Smooth muscle cell (in vitro differentiated cells): ENCODE measurements around the gene NMT1. TPM values are rescaled to one million over a fixed set of nuclear protein-coding genes. Genes with fewer than 3 reads are reported as not detected.

Source experiments
- DNase-seq: peaks from one replicate; lab custom pipeline; 2025; ENCODE audit not compliant: unreplicated experiment; lab: John Stamatoyannopoulos, UW
- H2AFZ ChIP-seq: fragments of 200-600 bp; sonication (generic); 2 replicates; pipeline ENCODE4 v1.6.0; 2016; ENCODE audit warnings: antibody characterized with exemption, low read depth, mild to moderate bottlenecking
- H3F3A ChIP-seq: fragments of 200-600 bp; sonication (generic); 2 replicates; pipeline ENCODE4 v1.6.0; 2017; ENCODE audit warnings: antibody characterized with exemption, low read depth
- H3K27ac ChIP-seq: fragments of 200-600 bp; sonication (generic); 2 replicates; pipeline ENCODE4 v1.5.1; 2016; ENCODE audit warnings: low read depth, mild to moderate bottlenecking
- H3K27me3 ChIP-seq: fragments of 200-600 bp; sonication (generic); 2 replicates; pipeline ENCODE4 v1.6.1; 2016; ENCODE audit warnings: low read depth, mild to moderate bottlenecking
- H3K36me3 ChIP-seq: fragments of 200-600 bp; sonication (generic); 2 replicates; pipeline ENCODE4 v1.5.1; 2016; ENCODE audit warnings: low read depth
- H3K4me1 ChIP-seq: fragments of 200-600 bp; sonication (generic); 2 replicates; pipeline ENCODE4 v1.5.1; 2016; ENCODE audit warnings: low read depth
- H3K4me2 ChIP-seq: fragments of 200-600 bp; sonication (generic); 2 replicates; pipeline ENCODE4 v1.6.0; 2016; ENCODE audit warnings: mild to moderate bottlenecking
- H3K4me3 ChIP-seq: fragments of 200-600 bp; sonication (generic); 2 replicates; pipeline ENCODE4 v1.5.1; 2016; ENCODE audit warnings: mild to moderate bottlenecking
- H3K79me2 ChIP-seq: fragments of 200-600 bp; sonication (generic); 2 replicates; pipeline ENCODE4 v1.6.0; 2016; ENCODE audit warnings: low read depth, mild to moderate bottlenecking
- H3K9ac ChIP-seq: fragments of 200-600 bp; sonication (generic); 2 replicates; pipeline ENCODE4 v1.6.0; 2016; ENCODE audit warnings: low read depth
- H3K9me3 ChIP-seq: fragments of 200-600 bp; sonication (generic); replicated peaks from 2 replicates; pipeline ENCODE4 v1.5.1; 2016; ENCODE audit warnings: low read depth
- H4K20me1 ChIP-seq: fragments of 200-600 bp; sonication (generic); 2 replicates; pipeline ENCODE4 v1.6.0; 2016; ENCODE audit warnings: low read depth
- WGBS: methylation state at CpG from one replicate; pipeline ENCODE4 v1.1.7; 2016; ENCODE audit warnings: low lambda C conversion rate; 5-methylcytosine and 5-hydroxymethylcytosine counted together
- polyA plus RNA-seq: library from polyadenylated mRNA; unstranded; fragments of >200 nt; fragmentation: Nextera tagmentation; extraction: Ambion mirVana; gene quantifications from 2 replicates; pipeline ENCODE4 v1.2.1, GENCODE V29; 2016
- total RNA-seq: library from RNA; depleted of rRNA; stranded (reverse); fragments of >200 nt; gene quantifications from 2 replicates; pipeline ENCODE4 v1.2.3, GENCODE V29; 2014
- TF ChIP-seq, protein P1 (sequence below): fragments of 200-600 bp; sonication (generic); IDR thresholded peaks from 2 replicates; pipeline ENCODE4 v1.5.1; 2017; ENCODE audit warnings: borderline replicate concordance, mild to moderate bottlenecking, antibody characterized with exemption; ENCODE audit not compliant: insufficient read depth, poor library complexity, severe bottlenecking

NMT1 gene
- total and polyA plus RNA-seq, 2 experiments from 2014 or later, result 87.6 to 105 TPM

DNA sequence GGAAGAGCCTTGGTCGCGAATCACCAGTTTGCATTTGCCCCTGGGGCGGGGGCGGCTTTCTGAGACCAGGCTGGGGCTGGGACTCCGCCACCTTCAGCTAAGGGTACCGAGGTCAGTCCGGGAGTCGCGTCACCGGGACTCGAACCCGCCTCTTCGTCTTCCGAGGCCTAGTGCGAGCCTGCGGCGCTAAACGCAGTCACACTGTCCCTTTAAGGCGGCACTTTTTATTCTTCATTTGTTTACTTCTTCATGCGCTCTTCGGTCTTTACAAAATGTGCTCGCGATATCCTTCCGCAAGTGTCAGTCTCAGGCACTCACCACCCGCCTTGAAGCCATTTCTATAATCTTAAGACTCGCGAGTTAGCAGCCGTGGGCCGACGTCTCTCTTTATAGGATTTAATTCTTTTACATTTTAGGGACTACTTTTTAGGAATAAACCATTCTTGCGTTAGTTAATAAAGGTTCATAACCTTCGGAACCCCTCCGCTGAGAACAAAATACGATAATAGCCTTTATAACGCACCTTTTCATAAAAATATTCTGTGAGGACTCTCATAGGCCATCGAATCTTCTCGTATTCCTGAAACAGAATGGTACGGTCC, 86.6 kb downstream of the NMT1 start:
- Histone ChIP-seq H3K9me3 (no peaks in the 10 kb centered on the region), H3K79me2 (peaks cover 30% of the 10 kb centered on the region), H3K4me1 (peaks cover 19% of the 10 kb centered on the region), H3K27ac (peak overlapping the region; percentile 97), H4K20me1 (peaks cover 39% of the 10 kb centered on the region), H3K4me2 (peak overlapping the region; percentile 80), H3K36me3 (no peaks in the 10 kb centered on the region), H3K4me3 (peak overlapping the region; percentile 62), H2AFZ (peak overlapping the region; percentile 54), H3F3A (peaks cover 23% of the 10 kb centered on the region), H3K27me3 (no peaks in the 10 kb centered on the region), H3K9ac (peak overlapping the region; percentile 98)
- TF ChIP-seq, protein P1, sequence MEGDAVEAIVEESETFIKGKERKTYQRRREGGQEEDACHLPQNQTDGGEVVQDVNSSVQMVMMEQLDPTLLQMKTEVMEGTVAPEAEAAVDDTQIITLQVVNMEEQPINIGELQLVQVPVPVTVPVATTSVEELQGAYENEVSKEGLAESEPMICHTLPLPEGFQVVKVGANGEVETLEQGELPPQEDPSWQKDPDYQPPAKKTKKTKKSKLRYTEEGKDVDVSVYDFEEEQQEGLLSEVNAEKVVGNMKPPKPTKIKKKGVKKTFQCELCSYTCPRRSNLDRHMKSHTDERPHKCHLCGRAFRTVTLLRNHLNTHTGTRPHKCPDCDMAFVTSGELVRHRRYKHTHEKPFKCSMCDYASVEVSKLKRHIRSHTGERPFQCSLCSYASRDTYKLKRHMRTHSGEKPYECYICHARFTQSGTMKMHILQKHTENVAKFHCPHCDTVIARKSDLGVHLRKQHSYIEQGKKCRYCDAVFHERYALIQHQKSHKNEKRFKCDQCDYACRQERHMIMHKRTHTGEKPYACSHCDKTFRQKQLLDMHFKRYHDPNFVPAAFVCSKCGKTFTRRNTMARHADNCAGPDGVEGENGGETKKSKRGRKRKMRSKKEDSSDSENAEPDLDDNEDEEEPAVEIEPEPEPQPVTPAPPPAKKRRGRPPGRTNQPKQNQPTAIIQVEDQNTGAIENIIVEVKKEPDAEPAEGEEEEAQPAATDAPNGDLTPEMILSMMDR, result no peak
- DNase-seq, result peak; percentile 26
- under 1% methylated on average over 33 of the region's 38 CpGs for WGBS

DNA sequence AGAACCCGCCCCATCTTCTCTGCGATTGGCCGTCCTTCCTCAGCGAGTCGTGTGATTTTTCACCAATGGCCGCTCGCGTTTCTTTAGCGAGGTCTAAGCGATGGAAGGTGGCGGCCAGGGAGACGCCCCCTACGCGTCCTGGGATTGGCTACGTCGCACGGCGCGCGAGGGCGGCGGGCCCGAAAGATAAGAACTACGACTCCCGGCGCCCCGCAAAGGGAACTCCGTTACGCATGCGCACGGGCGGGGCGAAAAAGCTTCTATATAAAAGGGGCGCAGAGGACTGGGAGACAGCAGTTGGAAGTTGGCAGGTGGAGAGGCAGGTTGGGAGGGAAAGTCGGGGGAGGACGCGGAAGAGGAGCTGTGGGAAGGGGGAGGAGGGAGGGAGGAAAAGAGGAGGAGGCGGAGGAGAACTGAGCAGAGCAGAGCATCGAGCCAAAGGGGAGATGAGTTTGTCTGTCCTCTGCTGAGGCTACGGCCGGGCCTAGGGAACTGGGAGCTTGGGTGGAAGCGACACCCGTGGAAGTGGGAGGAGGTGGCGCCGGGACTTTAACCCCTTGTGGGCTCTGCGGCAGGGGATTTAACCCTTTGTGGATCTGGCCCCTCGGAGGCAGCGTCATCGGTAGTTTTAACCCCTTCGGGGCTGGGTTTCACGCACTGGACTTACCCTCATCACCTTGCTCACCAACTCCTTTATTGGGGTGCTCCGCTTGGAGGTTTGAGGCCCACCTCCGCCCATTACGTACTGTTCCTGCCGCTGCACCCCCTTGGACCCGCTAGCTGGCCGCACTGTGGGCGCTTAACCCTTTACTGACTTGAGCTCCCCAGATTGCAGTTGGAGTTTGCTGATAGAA, 87.3 kb downstream of the NMT1 start, which contains the start of gene HEXIM1:
Gene HEXIM1, plus strand, starts transcription at position 293 of the 854 bp plus-strand sequence. CDS start 716 bp downstream, outside the sequence.
- Histone ChIP-seq H3K4me1 (peaks cover 17% of the 10 kb centered on the region), H2AFZ (peak within 1 kb of the TSS; percentile 54), H3K27ac (peak within 1 kb of the TSS; percentile 97), H3K36me3 (no peaks in the 10 kb centered on the region), H3K4me3 (peak within 1 kb of the TSS; percentile 74), H3K79me2 (peaks cover 32% of the 10 kb centered on the region), H3F3A (peaks cover 23% of the 10 kb centered on the region), H3K9ac (peak within 1 kb of the TSS; percentile 98), H3K27me3 (no peaks in the 10 kb centered on the region), H3K4me2 (peak within 1 kb of the TSS; percentile 95), H4K20me1 (peaks cover 45% of the 10 kb centered on the region), H3K9me3 (no peaks in the 10 kb centered on the region)
- TF ChIP-seq, protein P1, result no peak
- WGBS, result under 1% methylated on average over 53 of the region's 58 CpGs
- peak; percentile 97 for DNase-seq

DNA sequence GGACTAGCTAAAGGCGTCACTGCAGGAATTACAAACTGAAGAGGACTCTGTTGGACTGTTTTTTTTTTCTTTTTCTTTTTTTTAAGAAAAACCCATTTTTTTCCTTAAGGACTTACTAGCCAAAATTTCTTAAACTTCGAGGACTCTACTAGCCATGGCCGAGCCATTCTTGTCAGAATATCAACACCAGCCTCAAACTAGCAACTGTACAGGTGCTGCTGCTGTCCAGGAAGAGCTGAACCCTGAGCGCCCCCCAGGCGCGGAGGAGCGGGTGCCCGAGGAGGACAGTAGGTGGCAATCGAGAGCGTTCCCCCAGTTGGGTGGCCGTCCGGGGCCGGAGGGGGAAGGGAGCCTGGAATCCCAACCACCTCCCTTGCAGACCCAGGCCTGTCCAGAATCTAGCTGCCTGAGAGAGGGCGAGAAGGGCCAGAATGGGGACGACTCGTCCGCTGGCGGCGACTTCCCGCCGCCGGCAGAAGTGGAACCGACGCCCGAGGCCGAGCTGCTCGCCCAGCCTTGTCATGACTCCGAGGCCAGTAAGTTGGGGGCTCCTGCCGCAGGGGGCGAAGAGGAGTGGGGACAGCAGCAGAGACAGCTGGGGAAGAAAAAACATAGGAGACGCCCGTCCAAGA, 88.0 kb downstream of the NMT1 start:
- peak overlapping the region; percentile 77 for H3K9ac ChIP-seq
- H3K79me2 ChIP-seq, result peaks cover 32% of the 10 kb centered on the region
- H3K4me2 ChIP-seq, result peak overlapping the region; percentile 95
- peaks cover 23% of the 10 kb centered on the region for H3F3A ChIP-seq
- peaks cover 45% of the 10 kb centered on the region for H4K20me1 ChIP-seq
- H3K9me3 ChIP-seq, result no peaks in the 10 kb centered on the region
- no peaks in the 10 kb centered on the region for H3K36me3 ChIP-seq
- no peak overlapping the region for H2AFZ ChIP-seq
- under 1% methylated on average over 32 of the region's 32 CpGs for WGBS
- peak; percentile 58 for DNase-seq
- H3K27me3 ChIP-seq, result no peaks in the 10 kb centered on the region
- peaks cover 12% of the 10 kb centered on the region for H3K4me1 ChIP-seq
- peak overlapping the region; percentile 74 for H3K4me3 ChIP-seq
- H3K27ac ChIP-seq, result peak overlapping the region; percentile 57
- TF ChIP-seq, protein P1, result peak; percentile 62
